ENCODE results near the gene B3GNT4. TPM values are rescaled to one million over a fixed set of nuclear protein-coding genes. Genes with fewer than 3 reads are reported as not detected.
A peak's percentile ranks its signal among the peaks of the same experiment; 100 is the strongest.

B3GNT4 gene
- total and polyA plus RNA-seq, 2 of the 13 experiments (the other 11 are each of a cell fraction or from before 2014, with no cell fraction given), result 0.04 to 0.21 TPM

GRCh38 chr12:122225683-122226365 is 22.3 kb downstream of the B3GNT4 start, which contains the start of gene DIABLO (continued):
- TF ChIP-seq GMEB1 (CRISPR knock-in tag; IDR thresholded peaks at IDR 0.05; ENCODE audit: borderline replicate concordance) (peak; percentile 100), WIZ (CRISPR knock-in tag; IDR thresholded peaks at IDR 0.05) (peak; percentile 70; the same call in 1 of the 2 replicates), JDP2 (CRISPR knock-in tag; IDR thresholded peaks at IDR 0.05; ENCODE audit: borderline replicate concordance) (no peak), RORA (CRISPR knock-in tag; IDR thresholded peaks at IDR 0.05) (no peak), ZNF619 (CRISPR knock-in tag; IDR thresholded peaks at IDR 0.05) (no peak), HNF1A (IDR thresholded peaks at IDR 0.05; ENCODE audit: low read depth) (no peak), HNF1A (CRISPR knock-in tag; IDR thresholded peaks at IDR 0.05; ENCODE audit: borderline replicate concordance) (peak; percentile 47; the same call in 1 of the 2 replicates), ZNF7 (CRISPR knock-in tag; IDR thresholded peaks at IDR 0.05) (no peak), SETDB1 (CRISPR knock-in tag; IDR thresholded peaks at IDR 0.05; ENCODE audit: borderline replicate concordance) (no peak), PLRG1 (conservative IDR thresholded peaks at IDR 0.05) (no peak), HCFC1 (IDR thresholded peaks at IDR 0.05; ENCODE audit: low read depth, low read length) (peak; percentile 53), EZH2 (conservative IDR thresholded peaks at IDR 0.05; ENCODE audit: low read depth, low read length) (no peak), LCORL (IDR thresholded peaks at IDR 0.05) (no peak), LCORL (CRISPR knock-in tag; IDR thresholded peaks at IDR 0.05) (peak; percentile 16; the same call in 1 of the 2 replicates), ZNF235 (CRISPR knock-in tag; IDR thresholded peaks at IDR 0.05; ENCODE audit: borderline replicate concordance) (no peak), KMT2B (CRISPR knock-in tag; IDR thresholded peaks at IDR 0.05) (peak; percentile 94), POLR2A (IDR thresholded peaks at IDR 0.05; ENCODE audit: insufficient read depth in 1 of 2, low read depth in 2 of 2, low read length in 2 of 2) (peak; percentile 91 to 97), SP140L (CRISPR knock-in tag; IDR thresholded peaks at IDR 0.05; ENCODE audit: borderline replicate concordance) (no peak), RARA (CRISPR knock-in tag; IDR thresholded peaks at IDR 0.05) (no peak), ZNF501 (CRISPR knock-in tag; IDR thresholded peaks at IDR 0.05) (peak; percentile 82), ZNF614 (CRISPR knock-in tag; IDR thresholded peaks at IDR 0.05; ENCODE audit: borderline replicate concordance) (peak; percentile 79; the same call in 1 of the 2 replicates), ZNF354B (CRISPR knock-in tag; IDR thresholded peaks at IDR 0.05) (0 out of 2 replicates have a peak, but pooled peaks have one; percentile 25), ELK4 (CRISPR knock-in tag; IDR thresholded peaks at IDR 0.05; ENCODE audit: borderline replicate concordance) (no peak), TRIM22 (IDR thresholded peaks at IDR 0.05) (no peak)

All from HepG2 (cell line).